GM12891 (cell line): ENCODE data around the gene CRTC1.

Experiments used
- PAX5 ChIP-seq: IDR thresholded peaks from 2 replicates; pipeline ENCODE4 v1.6.1; 2011; ENCODE audit warnings: low read length, moderate library complexity, mild to moderate bottlenecking; ENCODE audit not compliant: insufficient read depth, severe bottlenecking
- POLR2A ChIP-seq: IDR thresholded peaks from 2 replicates; pipeline ENCODE4 v1.6.1; 2011; ENCODE audit warnings: low read depth, low read length, control low read depth
- POLR2AphosphoS5 ChIP-seq: IDR thresholded peaks from 2 replicates; pipeline ENCODE4 v1.6.1; 2011; ENCODE audit warnings: low read depth, low read length, control low read depth
- POU2F2 ChIP-seq: IDR thresholded peaks from 2 replicates; pipeline ENCODE4 v1.6.1; 2011; ENCODE audit warnings: low read depth, mild to moderate bottlenecking, control low read depth, low read length, moderate library complexity
- SPI1 ChIP-seq: IDR thresholded peaks from 2 replicates; pipeline ENCODE4 v1.6.1; 2011; ENCODE audit warnings: low read depth, low read length, control low read depth
- TAF1 ChIP-seq: IDR thresholded peaks from 2 replicates; pipeline ENCODE4 v1.6.1; 2011; ENCODE audit warnings: low read depth, low read length, control low read depth

- TF ChIP-seq POLR2AphosphoS5: no peak
- no peak for TF ChIP-seq POLR2A
- no peak for TF ChIP-seq TAF1
- TF ChIP-seq SPI1: no peak
- TF ChIP-seq POU2F2: no peak
- TF ChIP-seq PAX5: no peak
These were observed 17.7 kb downstream of the CRTC1 start for GRCh38 chr19:18701250-18701608.
